ENCODE results near the gene MVK.

DNA sequence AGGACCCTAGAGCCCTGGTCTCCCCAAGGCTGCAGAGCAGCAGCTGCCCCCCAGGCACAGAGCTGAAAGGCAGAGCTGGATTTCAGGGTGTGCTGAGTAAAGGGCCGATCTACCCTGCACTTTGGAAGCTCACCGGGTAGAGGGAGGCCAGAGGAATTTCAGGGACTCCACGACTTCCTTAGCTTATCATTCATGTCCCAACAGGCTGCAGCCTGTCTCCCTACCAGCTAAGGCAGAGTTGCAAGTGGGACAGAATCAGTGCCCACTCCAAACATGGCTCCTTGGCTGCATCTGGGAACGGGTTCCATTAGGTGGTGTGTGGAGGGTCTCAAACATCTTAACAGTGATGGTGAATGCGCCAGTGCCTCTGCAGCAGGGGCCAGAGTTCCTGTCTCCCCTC is 27.8 kb upstream of the MVK start:
- TF ChIP-seq, protein P1, sequence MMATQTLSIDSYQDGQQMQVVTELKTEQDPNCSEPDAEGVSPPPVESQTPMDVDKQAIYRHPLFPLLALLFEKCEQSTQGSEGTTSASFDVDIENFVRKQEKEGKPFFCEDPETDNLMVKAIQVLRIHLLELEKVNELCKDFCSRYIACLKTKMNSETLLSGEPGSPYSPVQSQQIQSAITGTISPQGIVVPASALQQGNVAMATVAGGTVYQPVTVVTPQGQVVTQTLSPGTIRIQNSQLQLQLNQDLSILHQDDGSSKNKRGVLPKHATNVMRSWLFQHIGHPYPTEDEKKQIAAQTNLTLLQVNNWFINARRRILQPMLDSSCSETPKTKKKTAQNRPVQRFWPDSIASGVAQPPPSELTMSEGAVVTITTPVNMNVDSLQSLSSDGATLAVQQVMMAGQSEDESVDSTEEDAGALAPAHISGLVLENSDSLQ (IDR thresholded peaks at IDR 0.05): no peak
- TF ChIP-seq FOXA1 (IDR thresholded peaks at IDR 0.05): no peak
- no peak for TF ChIP-seq FOXK2 (IDR thresholded peaks at IDR 0.05)
- no peak for TF ChIP-seq BHLHE40 (IDR thresholded peaks at IDR 0.05; ENCODE audit: borderline replicate concordance)
- no peak for TF ChIP-seq NFRKB (IDR thresholded peaks at IDR 0.05)
- no peak for TF ChIP-seq SP1 (IDR thresholded peaks at IDR 0.05)
- TF ChIP-seq ZNF384 (IDR thresholded peaks at IDR 0.05): no peak
- no peak for TF ChIP-seq SUZ12 (IDR thresholded peaks at IDR 0.05)
- no peak for TF ChIP-seq ARNT (IDR thresholded peaks at IDR 0.05)

All from HEK293T (cell line).